Hematopoietic multipotent progenitor cell treated with erythropoietin and hydrocortisone succinate and interleukin-3 and kit ligand, for 8 days (in vitro differentiated cells): ENCODE results near the gene OR5B17.
"Not testable (repeated sequence)": the region's sequence is repeated elsewhere in the genome, so short reads cannot be mapped to it uniquely, and the experiment has no call there.

Source experiments
- DNase-seq: peaks from one replicate; pipeline ENCODE4 v3.0.0-alpha.2; 2015

The OR5B17 gene

DNA sequence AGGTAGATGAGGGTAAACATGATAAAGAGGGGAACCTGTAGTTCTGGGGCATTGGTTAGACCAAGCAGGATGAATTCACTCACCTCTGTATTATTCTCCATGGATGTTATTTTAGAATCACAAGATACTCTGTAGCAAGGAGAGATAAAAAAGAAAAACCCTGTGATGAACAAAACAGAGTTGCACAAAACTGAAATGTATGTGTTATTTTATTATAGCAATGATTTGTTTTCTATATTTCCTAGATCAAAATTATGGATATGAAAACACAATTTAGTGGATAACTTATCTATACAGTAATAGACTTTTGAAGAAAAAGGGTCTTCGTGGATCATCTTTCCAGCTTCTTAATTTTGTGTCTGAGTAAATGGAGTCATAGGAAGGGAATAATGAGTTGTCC lies at the start of gene OR5B17:
Gene OR5B17, minus strand, starts transcription at position 101 of the 400 bp plus-strand sequence. Its CDS starts 0 bp downstream, at position 101.
- DNase-seq = no peak

- DNase-seq = no peak
These were observed 47.9 kb upstream of the OR5B17 start, which contains the start of gene OR5B3 for GRCh38 chr11:58406774-58407173. Gene OR5B3, minus strand, starts transcription at chr11:58406874. Its CDS starts 3,465 bp downstream, at chr11:58403409.

DNA sequence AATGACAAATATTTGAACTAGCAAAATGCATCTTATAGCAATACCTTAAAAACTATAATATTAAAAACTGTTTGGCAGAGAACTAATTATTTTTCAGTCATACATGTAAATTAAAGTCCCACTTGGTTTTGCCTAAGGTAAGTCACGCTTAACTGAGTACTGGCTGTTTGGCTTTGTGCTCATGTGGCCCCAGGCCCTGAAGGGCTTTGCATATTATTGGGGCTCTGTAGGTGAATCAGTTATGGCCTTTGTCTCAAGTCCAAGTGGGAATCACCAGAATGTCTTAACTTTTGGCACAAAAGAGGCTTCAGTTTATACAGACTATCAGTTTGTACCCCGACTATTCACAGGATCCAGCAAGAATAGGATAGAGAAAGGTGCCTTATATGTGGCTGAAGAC lies 40.8 kb upstream of the OR5B17 start:
- not testable (repeated sequence) for DNase-seq

DNA sequence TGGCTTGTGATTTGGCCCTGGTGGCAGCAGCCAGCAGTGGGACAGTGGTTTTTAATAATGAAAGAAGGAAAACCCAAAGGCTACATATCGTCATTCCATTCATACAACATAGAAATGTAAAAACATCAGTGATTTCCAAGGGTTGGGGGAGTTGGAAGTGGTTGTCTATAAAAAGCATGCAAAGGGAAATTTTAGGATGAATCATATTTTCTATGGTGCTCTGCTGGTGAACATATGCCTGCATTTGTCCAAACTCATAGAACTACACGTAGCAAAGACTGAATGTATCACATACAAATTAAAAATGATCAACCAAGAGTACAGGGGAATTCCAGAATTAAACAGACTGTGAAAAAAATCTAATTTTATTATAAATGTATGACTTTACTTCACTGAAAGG lies 36.7 kb upstream of the OR5B17 start:
- no peak for DNase-seq

GRCh38 chr11:58394195-58394594 lies 35.3 kb upstream of the OR5B17 start:
- no peak for DNase-seq

DNA sequence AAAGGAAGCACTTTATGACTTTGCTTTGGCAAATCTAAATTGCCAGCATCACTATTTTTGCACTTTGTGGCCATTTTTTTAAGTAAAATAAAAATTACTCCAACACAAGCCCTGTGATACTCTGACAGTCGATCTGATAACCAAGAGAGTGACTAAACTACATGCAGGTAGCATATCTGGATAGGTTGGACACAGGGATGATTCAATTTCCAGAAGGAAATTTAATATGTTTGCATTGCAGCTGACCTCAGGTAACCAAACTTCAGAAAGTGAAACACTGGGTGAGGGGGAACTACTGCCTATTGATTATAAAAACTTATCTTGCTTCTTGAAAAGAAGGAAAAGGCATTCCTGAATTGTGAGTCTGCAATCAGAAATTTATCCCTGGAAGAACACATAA lies 33.9 kb upstream of the OR5B17 start:
- no peak for DNase-seq

- DNase-seq = no peak
These were observed 33.0 kb upstream of the OR5B17 start for GRCh38 chr11:58391879-58392278.

DNA sequence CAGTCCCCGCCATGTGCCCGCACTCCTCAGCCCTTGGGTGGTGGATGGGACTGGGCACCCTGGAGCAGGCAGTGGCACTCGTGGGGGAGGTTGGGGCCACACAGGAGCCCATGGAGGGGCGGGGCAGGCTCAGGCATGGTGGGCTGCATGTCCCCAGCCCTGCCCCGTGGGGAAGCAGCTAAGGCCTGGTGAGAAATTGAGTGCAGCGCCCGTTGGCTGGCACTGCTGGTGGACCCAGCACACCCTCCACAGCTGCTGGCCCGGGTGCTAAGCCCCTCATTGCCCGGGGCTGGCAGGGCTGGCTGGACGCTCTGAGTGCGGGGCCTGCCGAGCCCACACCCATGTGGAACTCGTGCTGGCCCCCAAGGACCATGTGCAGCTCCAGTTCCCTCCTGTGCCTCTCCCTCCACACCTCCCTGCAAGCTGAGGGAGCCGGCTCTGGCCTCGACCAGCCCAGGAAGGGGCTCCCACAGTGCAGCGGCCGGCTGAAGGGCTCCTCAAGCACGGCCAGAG lies 31.7 kb upstream of the OR5B17 start:
- no peak for DNase-seq

DNA sequence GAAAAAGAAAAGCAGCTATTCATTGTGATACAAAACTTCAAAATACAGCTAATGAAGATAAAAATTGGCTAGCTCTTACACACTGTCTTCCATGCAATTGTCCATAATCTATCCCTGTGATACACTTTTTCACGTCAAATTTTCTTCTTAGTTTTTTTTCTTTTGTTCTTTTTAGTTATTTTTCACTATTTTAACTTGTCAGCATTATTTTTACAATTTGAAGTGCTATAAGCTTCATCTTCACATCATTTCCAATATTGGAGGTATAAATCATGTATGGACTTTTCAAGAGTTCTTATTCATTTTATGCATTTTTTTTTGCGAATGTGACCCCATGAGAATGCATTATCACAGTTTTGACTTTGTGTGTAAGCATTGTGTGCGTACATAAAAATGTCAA lies 4.1 kb downstream of the OR5B17 start:
- DNase-seq = no peak

DNA sequence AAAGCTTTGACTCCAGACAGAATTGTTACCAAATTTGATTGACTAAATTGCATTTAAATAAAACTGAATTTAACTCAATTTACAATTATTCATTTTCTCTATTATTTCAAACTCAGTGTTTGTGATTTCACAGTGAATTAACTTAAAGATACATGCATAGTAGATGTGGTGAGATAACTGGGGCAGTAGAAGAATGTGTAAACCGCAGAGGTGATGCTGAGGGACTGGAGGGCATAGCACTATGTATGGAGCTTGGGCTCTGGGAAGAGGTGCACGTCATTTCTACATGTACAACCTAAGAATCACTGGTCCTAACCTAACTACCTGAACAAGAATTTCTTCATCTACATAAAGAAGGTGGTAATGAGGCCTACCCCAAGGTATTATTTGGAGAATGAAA lies 13.7 kb downstream of the OR5B17 start:
- DNase-seq = no peak

DNA sequence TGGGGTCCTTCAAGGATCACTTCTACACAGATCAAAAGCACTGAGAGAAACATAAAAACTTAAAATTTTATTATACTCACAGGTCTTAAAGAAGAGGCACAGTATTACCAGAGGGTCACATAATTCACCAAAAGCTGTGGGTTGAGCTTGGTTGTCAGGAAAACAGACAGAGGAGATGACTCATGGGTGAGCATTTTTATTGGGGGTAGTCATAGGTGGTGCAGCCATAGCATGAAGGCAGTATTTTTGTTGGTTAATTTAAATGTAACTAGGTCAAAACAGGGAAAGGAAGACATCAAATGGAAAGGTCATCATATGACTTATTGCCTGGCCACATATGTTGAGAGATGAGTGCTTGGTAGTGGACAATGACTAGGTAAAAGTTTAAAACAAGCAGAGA lies 24.2 kb downstream of the OR5B17 start:
- DNase-seq = no peak

- no peak for DNase-seq
These were observed 28.0 kb downstream of the OR5B17 start for GRCh38 chr11:58330861-58331260.

DNA sequence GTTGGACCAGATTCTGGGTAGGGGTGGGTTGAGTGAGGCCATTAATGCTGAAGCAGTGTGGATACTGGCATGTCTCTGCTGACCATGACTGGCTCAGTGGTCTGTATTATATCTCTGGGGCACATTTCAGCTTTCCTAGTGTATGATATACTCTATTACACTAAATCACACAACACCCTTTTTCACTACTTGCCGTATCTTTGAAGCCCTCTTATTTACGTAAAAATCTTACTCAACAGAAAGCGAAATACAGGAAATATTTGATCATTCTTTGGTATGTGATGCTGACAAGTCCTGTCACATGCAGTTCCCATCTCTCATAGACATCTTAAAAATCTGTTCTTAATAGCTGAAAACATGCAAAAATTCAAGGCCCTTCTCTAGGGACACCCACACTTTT lies 40.3 kb downstream of the OR5B17 start:
- no peak for DNase-seq

DNA sequence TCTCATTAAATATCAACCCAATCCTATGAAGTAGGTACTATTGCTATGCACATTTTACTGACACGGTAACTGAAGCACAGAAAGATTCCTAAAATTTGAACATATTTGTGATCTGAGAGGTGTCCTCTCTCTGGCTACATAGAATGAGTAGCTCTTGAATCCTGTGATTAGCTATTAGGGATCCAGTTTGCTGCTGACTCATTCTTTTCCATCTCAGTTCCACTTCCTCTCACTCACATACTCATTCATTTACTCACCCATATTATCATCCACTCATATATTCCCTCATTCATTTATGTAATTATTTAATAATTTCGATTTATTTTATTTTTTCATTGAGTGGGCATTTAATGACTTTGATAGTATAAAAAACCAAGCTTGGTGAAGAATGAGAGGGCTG lies 42.7 kb downstream of the OR5B17 start:
- DNase-seq = no peak
